GM23338 (cell line): ENCODE data around the gene PCYT1A.

Source experiments
- CREB1 ChIP-seq: fragments of 250-450 bp; sonication (Bioruptor Pico); IDR thresholded peaks from 2 replicates; pipeline ENCODE4 v1.5.0; 2020; ENCODE audit warnings: low read depth, mild to moderate bottlenecking, moderate library complexity
- ETS1 ChIP-seq: IDR thresholded peaks from 2 replicates; pipeline ENCODE4 v1.6.1; 2016; ENCODE audit warnings: antibody characterized with exemption
- EZH2 ChIP-seq: fragments of 200-600 bp; sonication (generic); IDR thresholded peaks from one replicate; pipeline ENCODE4 v1.8.0; 2017; ENCODE audit warnings: antibody characterized with exemption, mild to moderate bottlenecking, low read depth; ENCODE audit not compliant: unreplicated experiment
- EZH2phosphoT487 ChIP-seq: fragments of 200-600 bp; sonication (generic); IDR thresholded peaks from one replicate; pipeline ENCODE4 v1.8.1; 2018; ENCODE audit warnings: antibody characterized with exemption; ENCODE audit not compliant: unreplicated experiment
- JUNB ChIP-seq: IDR thresholded peaks from one replicate; pipeline ENCODE4 v1.6.1; 2016; ENCODE audit warnings: antibody characterized with exemption; ENCODE audit not compliant: unreplicated experiment
- NANOG ChIP-seq: IDR thresholded peaks from 2 replicates; pipeline ENCODE4 v1.6.1; 2016; ENCODE audit warnings: antibody characterized with exemption, borderline replicate concordance
- POLR2AphosphoS5 ChIP-seq: IDR thresholded peaks from 2 replicates; pipeline ENCODE4 v1.6.1; 2016; ENCODE audit warnings: antibody characterized with exemption, low read depth
- REST ChIP-seq: IDR thresholded peaks from one replicate; pipeline ENCODE4 v1.6.1; 2018; ENCODE audit warnings: antibody characterized with exemption; ENCODE audit not compliant: unreplicated experiment
- STAT1 ChIP-seq: IDR thresholded peaks from one replicate; pipeline ENCODE4 v1.6.1; 2016; ENCODE audit warnings: antibody characterized with exemption; ENCODE audit not compliant: unreplicated experiment
- ZNF331 ChIP-seq: fragments of 250-450 bp; sonication (Bioruptor Pico); IDR thresholded peaks from 2 replicates; pipeline ENCODE4 v1.5.0; 2020; ENCODE audit warnings: low read depth, mild to moderate bottlenecking, moderate library complexity
- TF ChIP-seq, protein P1 (sequence below), 2 experiments: fragments of 200-600 bp in 1 of 2; sonication (generic) in 1 of 2; conservative IDR thresholded peaks; 2 replicates each; pipeline versions ENCODE4 v1.5.1 to v1.6.1; 2016 to 2017; ENCODE audit warnings: antibody characterized with exemption in 2 of 2, low read depth in 2 of 2, mild to moderate bottlenecking in 2 of 2, moderate library complexity in 1 of 2
- TF ChIP-seq, protein P2 (sequence below): fragments of 250-450 bp; sonication (Bioruptor Pico); IDR thresholded peaks from 2 replicates; pipeline ENCODE4 v1.5.0; 2020; ENCODE audit warnings: mild to moderate bottlenecking, moderate library complexity

- TF ChIP-seq, protein P1, sequence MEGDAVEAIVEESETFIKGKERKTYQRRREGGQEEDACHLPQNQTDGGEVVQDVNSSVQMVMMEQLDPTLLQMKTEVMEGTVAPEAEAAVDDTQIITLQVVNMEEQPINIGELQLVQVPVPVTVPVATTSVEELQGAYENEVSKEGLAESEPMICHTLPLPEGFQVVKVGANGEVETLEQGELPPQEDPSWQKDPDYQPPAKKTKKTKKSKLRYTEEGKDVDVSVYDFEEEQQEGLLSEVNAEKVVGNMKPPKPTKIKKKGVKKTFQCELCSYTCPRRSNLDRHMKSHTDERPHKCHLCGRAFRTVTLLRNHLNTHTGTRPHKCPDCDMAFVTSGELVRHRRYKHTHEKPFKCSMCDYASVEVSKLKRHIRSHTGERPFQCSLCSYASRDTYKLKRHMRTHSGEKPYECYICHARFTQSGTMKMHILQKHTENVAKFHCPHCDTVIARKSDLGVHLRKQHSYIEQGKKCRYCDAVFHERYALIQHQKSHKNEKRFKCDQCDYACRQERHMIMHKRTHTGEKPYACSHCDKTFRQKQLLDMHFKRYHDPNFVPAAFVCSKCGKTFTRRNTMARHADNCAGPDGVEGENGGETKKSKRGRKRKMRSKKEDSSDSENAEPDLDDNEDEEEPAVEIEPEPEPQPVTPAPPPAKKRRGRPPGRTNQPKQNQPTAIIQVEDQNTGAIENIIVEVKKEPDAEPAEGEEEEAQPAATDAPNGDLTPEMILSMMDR (conservative IDR thresholded peaks at IDR 0.05; ENCODE audit: low read depth in 2 of 2): no peak
- no peak for TF ChIP-seq EZH2
- TF ChIP-seq JUNB: no peak
- TF ChIP-seq EZH2phosphoT487: no peak
- TF ChIP-seq REST: no peak
- TF ChIP-seq CREB1 (CRISPR knock-in tag): no peak
- no peak for TF ChIP-seq POLR2AphosphoS5
- TF ChIP-seq ETS1: no peak
- TF ChIP-seq ZNF331 (CRISPR knock-in tag): no peak
- no peak for TF ChIP-seq NANOG
- TF ChIP-seq STAT1: no peak
- TF ChIP-seq, protein P2, sequence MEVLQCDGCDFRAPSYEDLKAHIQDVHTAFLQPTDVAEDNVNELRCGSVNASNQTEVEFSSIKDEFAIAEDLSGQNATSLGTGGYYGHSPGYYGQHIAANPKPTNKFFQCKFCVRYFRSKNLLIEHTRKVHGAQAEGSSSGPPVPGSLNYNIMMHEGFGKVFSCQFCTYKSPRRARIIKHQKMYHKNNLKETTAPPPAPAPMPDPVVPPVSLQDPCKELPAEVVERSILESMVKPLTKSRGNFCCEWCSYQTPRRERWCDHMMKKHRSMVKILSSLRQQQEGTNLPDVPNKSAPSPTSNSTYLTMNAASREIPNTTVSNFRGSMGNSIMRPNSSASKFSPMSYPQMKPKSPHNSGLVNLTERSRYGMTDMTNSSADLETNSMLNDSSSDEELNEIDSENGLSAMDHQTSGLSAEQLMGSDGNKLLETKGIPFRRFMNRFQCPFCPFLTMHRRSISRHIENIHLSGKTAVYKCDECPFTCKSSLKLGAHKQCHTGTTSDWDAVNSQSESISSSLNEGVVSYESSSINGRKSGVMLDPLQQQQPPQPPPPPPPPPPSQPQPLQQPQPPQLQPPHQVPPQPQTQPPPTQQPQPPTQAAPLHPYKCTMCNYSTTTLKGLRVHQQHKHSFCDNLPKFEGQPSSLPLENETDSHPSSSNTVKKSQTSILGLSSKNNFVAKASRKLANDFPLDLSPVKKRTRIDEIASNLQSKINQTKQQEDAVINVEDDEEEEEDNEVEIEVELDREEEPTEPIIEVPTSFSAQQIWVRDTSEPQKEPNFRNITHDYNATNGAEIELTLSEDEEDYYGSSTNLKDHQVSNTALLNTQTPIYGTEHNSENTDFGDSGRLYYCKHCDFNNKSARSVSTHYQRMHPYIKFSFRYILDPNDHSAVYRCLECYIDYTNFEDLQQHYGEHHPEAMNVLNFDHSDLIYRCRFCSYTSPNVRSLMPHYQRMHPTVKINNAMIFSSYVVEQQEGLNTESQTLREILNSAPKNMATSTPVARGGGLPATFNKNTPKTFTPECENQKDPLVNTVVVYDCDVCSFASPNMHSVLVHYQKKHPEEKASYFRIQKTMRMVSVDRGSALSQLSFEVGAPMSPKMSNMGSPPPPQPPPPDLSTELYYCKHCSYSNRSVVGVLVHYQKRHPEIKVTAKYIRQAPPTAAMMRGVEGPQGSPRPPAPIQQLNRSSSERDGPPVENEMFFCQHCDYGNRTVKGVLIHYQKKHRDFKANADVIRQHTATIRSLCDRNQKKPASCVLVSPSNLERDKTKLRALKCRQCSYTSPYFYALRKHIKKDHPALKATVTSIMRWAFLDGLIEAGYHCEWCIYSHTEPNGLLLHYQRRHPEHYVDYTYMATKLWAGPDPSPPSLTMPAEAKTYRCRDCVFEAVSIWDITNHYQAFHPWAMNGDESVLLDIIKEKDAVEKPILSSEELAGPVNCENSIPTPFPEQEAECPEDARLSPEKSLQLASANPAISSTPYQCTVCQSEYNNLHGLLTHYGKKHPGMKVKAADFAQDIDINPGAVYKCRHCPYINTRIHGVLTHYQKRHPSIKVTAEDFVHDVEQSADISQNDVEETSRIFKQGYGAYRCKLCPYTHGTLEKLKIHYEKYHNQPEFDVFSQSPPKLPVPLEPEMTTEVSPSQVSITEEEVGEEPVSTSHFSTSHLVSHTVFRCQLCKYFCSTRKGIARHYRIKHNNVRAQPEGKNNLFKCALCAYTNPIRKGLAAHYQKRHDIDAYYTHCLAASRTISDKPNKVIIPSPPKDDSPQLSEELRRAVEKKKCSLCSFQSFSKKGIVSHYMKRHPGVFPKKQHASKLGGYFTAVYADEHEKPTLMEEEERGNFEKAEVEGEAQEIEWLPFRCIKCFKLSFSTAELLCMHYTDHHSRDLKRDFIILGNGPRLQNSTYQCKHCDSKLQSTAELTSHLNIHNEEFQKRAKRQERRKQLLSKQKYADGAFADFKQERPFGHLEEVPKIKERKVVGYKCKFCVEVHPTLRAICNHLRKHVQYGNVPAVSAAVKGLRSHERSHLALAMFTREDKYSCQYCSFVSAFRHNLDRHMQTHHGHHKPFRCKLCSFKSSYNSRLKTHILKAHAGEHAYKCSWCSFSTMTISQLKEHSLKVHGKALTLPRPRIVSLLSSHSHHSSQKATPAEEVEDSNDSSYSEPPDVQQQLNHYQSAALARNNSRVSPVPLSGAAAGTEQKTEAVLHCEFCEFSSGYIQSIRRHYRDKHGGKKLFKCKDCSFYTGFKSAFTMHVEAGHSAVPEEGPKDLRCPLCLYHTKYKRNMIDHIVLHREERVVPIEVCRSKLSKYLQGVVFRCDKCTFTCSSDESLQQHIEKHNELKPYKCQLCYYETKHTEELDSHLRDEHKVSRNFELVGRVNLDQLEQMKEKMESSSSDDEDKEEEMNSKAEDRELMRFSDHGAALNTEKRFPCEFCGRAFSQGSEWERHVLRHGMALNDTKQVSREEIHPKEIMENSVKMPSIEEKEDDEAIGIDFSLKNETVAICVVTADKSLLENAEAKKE (CRISPR knock-in tag): no peak
These were observed 89.3 kb downstream of the PCYT1A start for GRCh38 chr3:196198081-196198675.
